ENCODE results near the gene PCSK9.

The PCSK9 gene

DNA sequence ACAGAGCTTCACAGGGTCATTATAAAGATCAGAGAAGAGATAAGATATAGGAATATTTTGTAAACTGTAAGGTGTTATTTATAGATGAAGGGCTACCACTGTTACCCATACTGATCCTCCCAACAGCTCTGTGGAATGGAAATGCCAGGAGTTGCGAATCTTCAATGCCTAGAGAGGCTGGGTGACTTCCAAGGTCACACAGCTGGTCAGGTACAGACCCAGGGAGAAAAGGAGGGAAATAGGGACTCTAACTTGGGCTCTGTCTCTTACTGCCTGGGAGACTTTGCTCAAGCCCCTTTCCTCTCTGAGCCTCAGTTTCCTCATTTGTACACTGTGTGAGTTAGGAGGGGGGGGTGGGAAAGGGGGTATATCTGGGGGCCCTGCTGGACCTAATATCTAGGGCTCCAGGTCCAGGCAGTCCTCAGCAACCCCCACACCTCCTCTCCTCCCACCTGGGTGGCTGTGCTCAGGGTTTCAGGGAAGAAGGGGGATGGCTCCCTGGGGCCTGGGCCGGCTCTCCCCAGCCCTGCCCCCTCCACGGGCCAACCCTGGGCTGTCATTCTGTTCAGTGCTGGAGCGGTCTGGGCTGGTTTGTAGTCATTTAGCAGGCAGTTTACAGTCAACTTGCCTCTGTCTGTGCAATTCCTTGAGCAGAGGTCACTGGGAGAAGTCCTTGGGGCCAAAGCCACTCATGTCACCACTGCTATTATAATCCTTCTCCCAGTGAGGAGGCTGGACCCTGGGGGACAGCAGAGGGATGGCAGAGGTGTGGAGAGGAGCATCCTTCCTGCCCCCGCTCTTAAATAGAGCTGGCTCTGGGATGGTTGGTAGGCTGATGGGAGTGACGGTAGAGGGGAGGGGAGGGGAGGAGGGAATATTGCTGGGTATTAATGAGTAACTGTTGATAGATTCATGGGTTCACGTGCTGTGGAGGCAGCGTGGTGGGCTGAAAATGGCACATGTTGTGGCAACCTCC, 39.0 kb upstream of the PCSK9 start:
- Mint-ChIP-seq H3K9me3 (peaks cover 5% of the 10 kb centered on the region), H3K36me3 (ENCODE audit: low read depth) (no peaks in the 10 kb centered on the region), H3K4me3 (no peak overlapping the region), H3K4me1 (ENCODE audit: low read depth) (peaks cover 12% of the 10 kb centered on the region), H3K27ac (no peak overlapping the region), H3K27me3 (ENCODE audit: low read depth) (peaks cover 31% of the 10 kb centered on the region)
- DNase-seq (ENCODE audit: low spot score): no peak

DNA sequence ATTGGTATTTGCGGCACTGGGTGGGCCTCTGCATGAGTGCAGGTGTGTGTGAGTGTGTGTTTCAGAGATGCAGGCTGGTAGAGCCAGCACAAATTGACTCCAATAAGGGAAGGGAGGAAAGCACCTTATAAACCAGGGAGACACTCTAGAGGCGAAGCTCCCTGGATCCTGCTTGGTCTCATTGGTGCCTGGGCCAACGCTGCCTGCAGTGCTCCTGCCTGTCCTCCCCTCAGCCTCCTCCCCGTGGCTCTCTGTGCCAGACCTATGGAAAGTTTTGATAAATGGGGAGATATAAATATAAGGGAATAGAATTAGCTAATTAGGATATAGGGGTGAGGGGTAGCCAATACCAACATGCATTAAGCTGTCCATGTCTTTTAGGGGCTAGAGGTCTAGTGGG, 38.0 kb upstream of the PCSK9 start:
- Mint-ChIP-seq H3K4me1 (ENCODE audit: low read depth) (peaks cover 3% of the 10 kb centered on the region), H3K4me3 (no peak overlapping the region), H3K27ac (no peak overlapping the region), H3K36me3 (ENCODE audit: low read depth) (no peaks in the 10 kb centered on the region), H3K9me3 (peaks cover under 1% of the 10 kb centered on the region), H3K27me3 (ENCODE audit: low read depth) (peaks cover 23% of the 10 kb centered on the region)
- no peak for DNase-seq (ENCODE audit: low spot score)

DNA sequence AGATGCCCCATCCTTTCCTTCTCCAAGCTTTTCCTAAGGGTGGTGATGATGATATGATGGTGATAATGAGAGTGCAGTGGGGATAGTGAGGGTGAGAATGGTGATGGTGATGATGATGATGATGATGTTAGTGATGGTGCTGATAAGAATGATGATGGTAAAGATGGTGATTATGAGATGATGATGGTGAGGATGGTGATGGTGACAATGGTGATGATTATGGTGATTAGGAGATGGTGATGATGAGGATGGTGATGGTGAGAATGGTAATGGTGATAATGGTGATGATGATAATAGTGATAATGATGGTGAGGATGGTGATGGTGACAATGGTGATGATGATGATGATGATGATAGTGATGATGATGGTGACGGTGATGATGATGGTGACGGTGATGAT, 36.7 kb upstream of the PCSK9 start:
- no peaks in the 10 kb centered on the region for H3K9me3 Mint-ChIP-seq
- no peak overlapping the region for H3K4me3 Mint-ChIP-seq
- no peaks in the 10 kb centered on the region for H3K4me1 Mint-ChIP-seq (ENCODE audit: low read depth)
- H3K36me3 Mint-ChIP-seq (ENCODE audit: low read depth): no peaks in the 10 kb centered on the region
- peaks cover 11% of the 10 kb centered on the region for H3K27me3 Mint-ChIP-seq (ENCODE audit: low read depth)
- no peak for DNase-seq (ENCODE audit: low spot score)
- no peak overlapping the region for H3K27ac Mint-ChIP-seq

DNA sequence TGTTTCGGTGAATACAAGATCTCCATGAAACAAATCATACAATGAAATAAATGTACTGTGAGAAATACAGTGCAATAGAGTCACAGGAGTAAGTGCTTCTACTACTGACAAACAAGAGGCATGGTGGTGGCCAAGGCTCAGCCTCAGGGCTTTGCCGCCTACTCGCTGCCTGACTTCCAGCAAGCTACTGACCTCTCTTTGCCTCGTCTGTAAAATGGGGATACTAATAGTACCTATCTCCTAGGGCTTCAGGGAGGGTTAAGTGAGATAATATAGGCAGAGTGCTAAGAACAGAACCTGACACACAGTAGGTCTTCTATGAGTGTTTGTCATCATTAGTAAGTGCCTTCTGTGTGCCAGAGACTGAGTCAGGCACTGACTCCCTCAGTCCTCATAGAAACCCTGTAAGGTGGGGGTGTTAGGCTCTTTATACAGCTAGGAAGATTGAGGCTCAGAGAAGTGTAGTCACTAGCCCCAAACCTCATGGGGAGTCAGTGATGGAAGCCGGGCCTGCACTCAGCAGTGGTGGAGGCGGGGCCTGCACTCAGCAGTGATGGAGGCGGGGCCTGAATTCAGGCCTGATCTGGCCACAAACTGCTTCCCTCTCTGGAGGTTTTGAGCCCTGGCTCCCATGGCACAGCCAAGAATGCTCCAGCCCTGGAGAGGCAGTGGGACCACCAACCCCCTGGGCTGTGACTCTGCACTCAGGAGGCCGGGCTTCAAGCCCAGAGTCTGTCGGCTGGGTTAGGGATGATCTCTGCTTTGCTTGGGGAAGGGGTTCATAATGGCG, 33.8 kb upstream of the PCSK9 start:
- Mint-ChIP-seq H3K4me3 (no peak overlapping the region), H3K27me3 (ENCODE audit: low read depth) (peaks cover 1% of the 10 kb centered on the region), H3K36me3 (ENCODE audit: low read depth) (no peaks in the 10 kb centered on the region), H3K9me3 (no peaks in the 10 kb centered on the region), H3K27ac (no peak overlapping the region), H3K4me1 (ENCODE audit: low read depth) (no peaks in the 10 kb centered on the region)
- DNase-seq (ENCODE audit: low spot score): no peak

DNA sequence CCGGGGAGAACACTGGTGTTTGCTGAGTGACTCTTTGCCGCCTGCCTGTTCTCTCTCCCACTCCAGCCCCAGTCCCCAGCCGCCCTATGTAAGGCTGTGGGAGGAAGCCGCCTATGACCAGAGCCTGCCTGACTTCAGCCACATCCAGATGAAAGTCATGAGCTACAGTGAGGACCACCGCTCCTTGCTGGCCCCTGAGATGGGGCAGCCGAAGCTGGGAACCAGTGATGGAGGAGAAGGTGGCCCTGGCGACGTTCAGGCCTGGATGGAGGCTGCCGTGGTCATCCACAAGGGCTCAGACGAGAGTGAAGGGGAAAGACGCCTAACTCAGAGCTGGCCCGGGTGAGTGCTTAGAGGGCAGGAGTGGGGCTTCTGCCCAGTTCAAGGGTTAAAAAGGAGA, 32.4 kb upstream of the PCSK9 start:
- H3K4me1 Mint-ChIP-seq (ENCODE audit: low read depth): no peaks in the 10 kb centered on the region
- no peaks in the 10 kb centered on the region for H3K36me3 Mint-ChIP-seq (ENCODE audit: low read depth)
- H3K27me3 Mint-ChIP-seq (ENCODE audit: low read depth): no peaks in the 10 kb centered on the region
- no peaks in the 10 kb centered on the region for H3K9me3 Mint-ChIP-seq
- H3K4me3 Mint-ChIP-seq: no peak overlapping the region
- DNase-seq (ENCODE audit: low spot score): no peak
- H3K27ac Mint-ChIP-seq: no peak overlapping the region

DNA sequence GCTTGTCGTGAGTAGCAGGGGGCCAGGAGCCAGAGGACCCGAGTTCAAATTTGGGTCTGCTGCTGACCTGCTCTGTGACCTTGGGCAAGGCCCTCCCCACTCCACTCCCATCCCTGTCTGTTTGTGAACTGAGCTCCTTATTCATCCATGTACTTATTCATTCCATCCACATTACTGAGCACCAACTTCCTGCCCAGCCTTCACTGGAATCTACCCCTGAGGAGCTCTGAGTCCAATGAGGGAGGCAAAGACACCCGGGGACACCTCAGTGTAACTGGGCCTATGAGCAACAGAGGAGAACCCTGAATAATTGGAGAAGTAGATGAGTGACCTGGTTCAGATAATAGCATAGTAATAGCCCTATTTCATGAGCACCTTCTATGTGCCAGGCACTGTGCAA, 31.7 kb upstream of the PCSK9 start:
- H3K9me3 Mint-ChIP-seq: no peaks in the 10 kb centered on the region
- H3K27ac Mint-ChIP-seq: no peak overlapping the region
- H3K4me3 Mint-ChIP-seq: no peak overlapping the region
- no peaks in the 10 kb centered on the region for H3K4me1 Mint-ChIP-seq (ENCODE audit: low read depth)
- no peaks in the 10 kb centered on the region for H3K36me3 Mint-ChIP-seq (ENCODE audit: low read depth)
- DNase-seq (ENCODE audit: low spot score): no peak
- H3K27me3 Mint-ChIP-seq (ENCODE audit: low read depth): no peaks in the 10 kb centered on the region

DNA sequence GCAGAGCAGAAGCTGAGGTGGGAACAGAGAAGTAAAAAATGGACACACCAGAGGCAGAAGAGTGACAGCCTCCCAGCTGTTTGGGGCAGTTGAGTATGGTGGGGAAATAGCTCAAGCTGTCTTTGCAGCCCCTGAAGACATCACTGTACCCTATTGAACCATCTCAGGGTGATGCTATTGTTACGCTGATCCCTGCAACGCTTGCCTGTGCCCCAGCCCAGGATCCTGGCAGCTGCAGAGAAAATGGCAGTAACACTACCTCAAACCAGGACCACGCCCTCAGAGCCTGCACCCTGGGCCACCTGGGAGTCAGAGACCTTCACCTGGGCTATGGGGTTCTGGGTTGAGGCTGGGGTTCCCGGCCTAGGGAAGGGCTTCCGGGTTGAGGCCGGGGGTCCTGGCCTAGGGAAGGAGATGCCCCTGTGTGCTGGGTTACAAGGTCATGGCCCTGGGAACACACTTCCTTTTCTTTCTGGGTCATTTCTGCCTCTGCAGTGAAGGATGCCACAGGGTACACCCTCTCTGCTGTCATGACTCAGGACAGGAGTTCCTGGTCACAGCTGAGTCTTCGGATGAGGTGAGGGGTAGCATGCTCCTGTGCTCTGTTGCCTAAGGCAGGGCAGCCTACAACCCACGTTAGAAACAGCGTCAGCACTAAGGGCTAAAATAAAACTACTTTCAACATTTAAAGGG, 29.0 kb upstream of the PCSK9 start:
- H3K9me3 Mint-ChIP-seq: no peaks in the 10 kb centered on the region
- H3K36me3 Mint-ChIP-seq (ENCODE audit: low read depth): no peaks in the 10 kb centered on the region
- no peaks in the 10 kb centered on the region for H3K4me1 Mint-ChIP-seq (ENCODE audit: low read depth)
- peaks cover 4% of the 10 kb centered on the region for H3K27me3 Mint-ChIP-seq (ENCODE audit: low read depth)
- no peak overlapping the region for H3K4me3 Mint-ChIP-seq
- no peak for DNase-seq (ENCODE audit: low spot score)
- no peak overlapping the region for H3K27ac Mint-ChIP-seq

DNA sequence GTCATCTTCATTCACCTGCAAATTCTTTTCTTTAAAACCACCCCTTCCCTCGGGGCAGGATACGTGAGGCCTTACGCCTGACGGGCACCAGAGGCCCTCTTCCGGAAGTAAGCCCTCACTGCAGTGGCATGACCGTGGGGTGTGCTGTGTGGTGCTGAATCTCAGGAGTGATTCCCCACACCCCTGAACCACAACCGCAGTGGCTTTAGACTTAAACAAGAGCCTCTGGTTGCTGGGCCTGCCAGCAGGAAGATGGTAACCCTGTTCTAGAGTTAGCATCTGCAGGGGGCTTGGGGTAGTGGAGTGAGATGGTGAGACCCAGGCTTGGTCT, 28.5 kb upstream of the PCSK9 start:
- Mint-ChIP-seq H3K9me3 (no peaks in the 10 kb centered on the region), H3K36me3 (ENCODE audit: low read depth) (no peaks in the 10 kb centered on the region), H3K4me1 (ENCODE audit: low read depth) (no peaks in the 10 kb centered on the region), H3K27me3 (ENCODE audit: low read depth) (peaks cover 4% of the 10 kb centered on the region), H3K27ac (no peak overlapping the region), H3K4me3 (no peak overlapping the region)
- DNase-seq (ENCODE audit: low spot score): no peak

DNA sequence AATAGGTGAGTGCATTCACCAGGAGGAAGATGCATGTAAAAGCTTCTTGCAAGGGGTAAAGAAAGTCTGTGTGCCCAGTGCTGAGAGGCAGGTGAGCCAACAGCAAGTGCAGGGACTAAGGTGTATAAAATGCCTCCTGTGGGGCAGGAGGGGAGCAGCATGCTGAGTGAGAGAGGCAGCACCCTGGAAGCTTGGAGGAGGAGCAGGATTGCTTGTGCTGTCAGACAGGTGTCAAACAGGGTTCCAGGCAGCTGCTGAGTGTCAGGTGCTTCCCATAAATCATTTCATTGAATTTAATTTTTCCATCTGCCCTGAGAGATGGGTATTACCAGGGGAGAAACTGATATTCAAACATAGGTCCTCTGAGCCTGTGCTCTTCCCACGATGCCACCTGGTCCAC, 26.7 kb upstream of the PCSK9 start:
- Mint-ChIP-seq H3K27me3 (ENCODE audit: low read depth) (peaks cover 14% of the 10 kb centered on the region), H3K9me3 (no peaks in the 10 kb centered on the region), H3K36me3 (ENCODE audit: low read depth) (no peaks in the 10 kb centered on the region), H3K27ac (no peak overlapping the region), H3K4me3 (no peak overlapping the region), H3K4me1 (ENCODE audit: low read depth) (no peaks in the 10 kb centered on the region)
- no peak for DNase-seq (ENCODE audit: low spot score)

DNA sequence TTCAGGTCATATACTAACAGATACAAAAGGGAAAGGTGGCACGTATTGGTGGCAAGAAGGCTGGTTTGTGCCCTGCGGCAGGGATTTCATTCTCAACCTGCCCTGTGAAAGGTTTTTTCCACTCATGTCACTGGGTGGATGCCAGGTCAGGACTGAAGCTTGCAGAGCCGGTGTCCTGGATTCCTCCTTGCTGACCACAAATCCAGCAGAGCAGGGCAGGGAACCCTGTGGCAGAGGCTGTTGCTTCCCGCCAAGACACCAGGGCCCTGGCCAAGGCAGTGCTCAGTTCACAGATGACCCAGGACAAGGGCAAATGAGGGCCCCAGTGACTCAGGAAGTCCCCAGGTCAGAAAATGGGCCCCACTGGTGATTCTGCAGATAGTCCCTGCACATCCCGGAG, 24.2 kb upstream of the PCSK9 start:
- DNase-seq (ENCODE audit: low spot score): no peak
- Mint-ChIP-seq H3K4me3 (no peak overlapping the region), H3K27ac (no peak overlapping the region), H3K9me3 (no peaks in the 10 kb centered on the region), H3K4me1 (ENCODE audit: low read depth) (no peaks in the 10 kb centered on the region), H3K27me3 (ENCODE audit: low read depth) (peaks cover 14% of the 10 kb centered on the region), H3K36me3 (ENCODE audit: low read depth) (no peaks in the 10 kb centered on the region)

DNA sequence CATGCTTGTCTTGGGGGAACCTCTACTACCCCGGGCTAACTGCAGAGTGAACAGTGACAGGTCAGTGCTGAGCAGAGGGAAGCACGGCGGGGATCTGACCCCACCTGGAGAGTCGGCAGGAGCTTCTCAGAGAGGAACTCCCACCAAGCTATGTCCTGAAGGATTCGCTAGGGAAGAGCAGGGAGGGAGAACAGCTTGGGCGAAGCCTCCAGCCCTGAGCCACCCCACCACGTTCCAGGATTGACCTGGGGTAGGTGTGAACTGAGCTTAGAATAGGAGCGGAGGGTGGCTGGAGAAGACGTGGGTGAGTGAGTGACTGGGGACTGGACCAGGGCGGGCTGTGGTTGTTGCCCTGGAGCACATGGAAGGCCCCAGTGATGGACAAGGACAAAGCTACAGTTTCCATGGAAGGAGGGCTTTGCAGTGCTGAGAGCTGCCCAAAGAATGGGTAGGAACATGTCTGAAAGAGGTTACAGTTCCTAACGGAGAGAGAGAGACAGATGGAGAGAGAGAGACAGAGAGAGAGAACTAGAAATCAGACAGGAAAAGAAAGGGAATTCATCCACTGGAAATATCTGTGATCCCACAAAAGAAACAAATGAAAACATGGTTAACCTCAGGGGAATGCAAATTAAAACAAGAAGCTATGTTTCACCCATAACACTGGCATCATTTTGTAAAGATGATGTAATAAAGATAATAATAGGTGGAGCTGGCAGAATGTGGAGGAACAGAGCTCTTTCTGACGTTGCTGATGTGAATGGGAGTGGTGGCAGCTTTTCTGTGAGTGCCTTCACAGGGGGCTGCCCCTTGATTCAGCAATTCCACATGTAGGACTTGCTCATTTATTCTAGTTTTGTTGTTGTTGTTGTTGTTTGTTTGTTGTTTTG, 23.4 kb upstream of the PCSK9 start:
- Mint-ChIP-seq H3K4me3 (no peak overlapping the region), H3K27ac (no peak overlapping the region), H3K27me3 (ENCODE audit: low read depth) (peaks cover 14% of the 10 kb centered on the region), H3K9me3 (no peaks in the 10 kb centered on the region), H3K36me3 (ENCODE audit: low read depth) (no peaks in the 10 kb centered on the region), H3K4me1 (ENCODE audit: low read depth) (no peaks in the 10 kb centered on the region)
- no peak for DNase-seq (ENCODE audit: low spot score)

DNA sequence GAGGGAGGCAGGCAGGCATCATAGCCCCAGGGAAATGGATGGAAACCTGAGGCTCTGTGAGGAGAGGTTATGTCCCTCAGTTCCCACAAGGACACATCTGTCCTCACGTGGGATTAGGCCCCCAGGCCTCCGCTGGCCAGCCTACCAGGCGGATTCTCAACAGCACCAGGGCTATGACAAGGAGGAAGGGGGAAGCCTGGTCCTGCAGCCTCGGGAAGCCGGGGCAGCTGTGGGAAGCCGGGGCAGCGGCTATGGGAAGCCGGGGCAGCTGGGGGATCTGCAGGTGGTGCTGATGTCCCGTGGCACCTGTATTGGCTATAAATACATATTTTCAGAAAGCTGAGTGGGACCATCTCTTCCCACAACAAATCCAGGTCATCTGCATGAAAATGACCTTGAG, 21.0 kb upstream of the PCSK9 start:
- no peaks in the 10 kb centered on the region for H3K9me3 Mint-ChIP-seq
- no peaks in the 10 kb centered on the region for H3K36me3 Mint-ChIP-seq (ENCODE audit: low read depth)
- H3K4me1 Mint-ChIP-seq (ENCODE audit: low read depth): no peaks in the 10 kb centered on the region
- no peak overlapping the region for H3K27ac Mint-ChIP-seq
- peaks cover 14% of the 10 kb centered on the region for H3K27me3 Mint-ChIP-seq (ENCODE audit: low read depth)
- no peak overlapping the region for H3K4me3 Mint-ChIP-seq
- no peak for DNase-seq (ENCODE audit: low spot score)

DNA sequence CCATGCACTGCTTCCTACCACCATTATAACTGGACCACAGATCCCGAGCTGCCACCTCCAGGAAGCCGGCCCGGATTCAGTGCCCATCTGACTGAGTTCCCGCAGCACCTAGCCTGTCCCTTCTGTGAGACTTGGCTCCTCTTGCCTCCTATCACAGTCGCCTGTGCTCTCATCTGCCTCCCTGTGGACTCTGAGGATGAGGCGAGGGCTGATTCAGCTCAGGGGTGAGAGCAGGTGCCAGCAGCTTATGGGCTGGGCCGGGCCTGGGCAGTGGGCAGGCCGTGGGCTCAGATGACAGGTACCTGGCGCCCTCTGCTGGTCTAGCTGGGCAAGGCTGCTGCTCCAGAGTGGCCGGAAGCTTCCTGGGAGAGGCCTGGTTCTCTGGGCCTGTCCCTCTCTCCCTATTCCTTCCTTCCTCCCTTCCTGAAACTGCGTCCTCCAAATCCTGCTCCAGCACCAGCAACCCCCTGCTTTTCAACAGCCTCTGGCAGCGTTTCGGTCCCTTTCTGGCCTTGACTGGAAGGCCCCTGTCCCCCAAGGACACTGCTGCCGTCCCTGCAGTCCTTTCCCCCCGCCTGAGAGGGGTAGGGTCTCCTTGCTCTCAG, 17.3 kb upstream of the PCSK9 start:
- Mint-ChIP-seq H3K36me3 (ENCODE audit: low read depth) (no peaks in the 10 kb centered on the region), H3K27ac (no peak overlapping the region), H3K4me1 (ENCODE audit: low read depth) (peaks cover 2% of the 10 kb centered on the region), H3K27me3 (ENCODE audit: low read depth) (no peaks in the 10 kb centered on the region), H3K4me3 (no peak overlapping the region), H3K9me3 (no peaks in the 10 kb centered on the region)
- DNase-seq (ENCODE audit: low spot score): peak; percentile 54
